Forelimb muscle (tissue), 1 donor: ENCODE data around the gene ZBED4. TPM values are rescaled to one million over a fixed set of nuclear protein-coding genes. Genes with fewer than 3 reads are reported as not detected.

Experiments
- DNase-seq: peaks from one replicate; pipeline ENCODE4 v3.0.0-alpha.2; 2013; ENCODE audit warnings: low read depth
- polyA plus RNA-seq: library from polyadenylated mRNA; unstranded; fragments of 120-200 nt; gene quantifications from one replicate; pipeline ENCODE4 v1.2.1, GENCODE V29; 2013; ENCODE audit not compliant: insufficient read length

The ZBED4 gene
- polyA plus RNA-seq, 1 donor, result 12.0 TPM

DNA sequence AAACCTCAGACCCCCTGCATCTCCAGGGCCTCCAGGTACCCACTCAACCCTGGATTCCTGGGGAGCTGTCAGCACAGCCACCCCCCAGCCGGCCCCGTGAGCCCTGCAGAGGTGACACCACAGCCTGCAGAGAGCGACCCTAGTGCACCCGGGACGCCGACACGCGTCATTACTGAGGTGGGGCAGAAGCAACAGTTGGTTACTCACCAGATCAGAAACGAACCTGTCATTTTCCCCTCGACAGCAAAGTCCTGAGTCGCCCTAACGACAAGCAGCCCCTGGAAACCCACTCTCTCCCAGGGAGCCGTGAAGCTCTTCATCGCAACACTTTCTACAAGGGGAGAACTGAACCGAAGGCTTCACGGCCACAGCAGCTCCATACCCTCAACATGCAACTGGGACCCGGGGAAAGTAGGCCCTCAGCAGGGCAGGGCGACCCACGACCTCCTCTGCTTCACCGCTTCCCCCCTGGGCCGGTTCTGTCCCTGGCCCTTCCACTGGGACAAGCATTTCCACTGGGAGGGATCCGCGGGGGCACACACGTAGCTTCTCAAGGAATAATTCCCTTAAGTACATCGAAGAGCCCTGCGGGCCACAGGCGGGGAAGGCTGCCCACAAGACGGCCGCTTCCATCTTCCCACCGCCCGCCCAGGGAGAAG lies 27.6 kb upstream of the ZBED4 start:
- DNase-seq, result no peak

DNA sequence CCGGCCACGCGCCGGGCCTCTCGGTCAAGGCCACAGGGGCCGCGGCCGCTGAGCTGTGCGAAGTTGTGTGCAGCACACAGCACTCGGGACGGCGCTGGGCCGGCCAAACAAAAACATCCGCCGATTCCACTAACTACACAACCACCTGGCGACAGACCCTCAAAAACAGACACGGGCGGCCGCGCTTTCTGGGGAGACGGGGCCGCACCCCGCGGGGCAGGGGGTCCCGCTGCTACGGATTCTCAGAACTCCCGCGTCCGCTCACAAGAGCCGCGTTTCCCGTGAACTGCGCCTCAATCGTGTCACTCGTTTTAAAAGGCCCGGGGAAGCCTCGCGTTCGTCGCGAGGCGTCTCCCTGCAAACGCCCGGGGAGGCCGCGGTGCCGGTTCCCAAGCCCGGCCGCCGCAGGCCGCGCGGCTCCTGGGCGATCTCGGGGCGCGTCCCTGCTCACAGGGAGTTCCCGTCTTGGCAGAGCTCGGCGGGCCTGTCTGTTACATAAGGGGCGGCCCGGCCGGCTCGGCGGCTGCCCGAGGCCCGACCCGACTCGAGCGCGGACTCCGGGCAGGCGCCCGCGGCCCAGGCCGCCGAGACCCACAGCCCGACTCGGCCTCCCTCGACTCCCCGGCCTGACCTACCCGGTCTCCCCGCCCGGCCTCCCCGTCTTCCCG lies 26.9 kb upstream of the ZBED4 start:
- no peak for DNase-seq

DNA sequence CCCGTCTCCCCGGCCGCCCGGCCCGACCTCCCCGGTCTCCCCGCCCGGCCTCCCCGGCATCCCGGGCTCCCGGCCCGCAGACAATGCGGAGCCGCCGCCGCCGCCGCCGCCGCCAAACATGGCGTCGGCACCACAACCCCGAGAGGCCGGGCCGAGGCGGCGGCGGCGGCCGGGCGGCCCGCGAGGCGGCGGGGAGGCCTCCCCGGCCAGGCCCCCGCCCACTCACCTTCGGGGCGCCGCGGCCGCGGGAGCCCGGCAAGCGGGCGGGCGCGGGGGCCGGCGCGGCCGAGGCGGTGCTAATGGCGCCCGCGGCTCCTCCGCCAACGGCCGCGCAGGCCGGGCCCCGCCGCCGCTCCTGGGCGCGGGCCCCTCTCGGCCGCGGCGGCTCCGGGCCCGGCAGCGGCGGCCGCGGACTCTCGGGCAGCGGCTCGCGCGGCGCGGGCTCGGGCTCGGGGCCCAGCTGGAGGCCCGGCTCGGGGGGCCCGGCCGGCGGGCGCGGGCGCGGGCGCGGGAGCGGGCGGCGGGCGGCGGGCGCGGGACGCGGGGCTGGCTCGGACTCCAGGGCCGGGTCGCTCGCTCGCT lies 26.3 kb upstream of the ZBED4 start:
- no peak for DNase-seq

DNA sequence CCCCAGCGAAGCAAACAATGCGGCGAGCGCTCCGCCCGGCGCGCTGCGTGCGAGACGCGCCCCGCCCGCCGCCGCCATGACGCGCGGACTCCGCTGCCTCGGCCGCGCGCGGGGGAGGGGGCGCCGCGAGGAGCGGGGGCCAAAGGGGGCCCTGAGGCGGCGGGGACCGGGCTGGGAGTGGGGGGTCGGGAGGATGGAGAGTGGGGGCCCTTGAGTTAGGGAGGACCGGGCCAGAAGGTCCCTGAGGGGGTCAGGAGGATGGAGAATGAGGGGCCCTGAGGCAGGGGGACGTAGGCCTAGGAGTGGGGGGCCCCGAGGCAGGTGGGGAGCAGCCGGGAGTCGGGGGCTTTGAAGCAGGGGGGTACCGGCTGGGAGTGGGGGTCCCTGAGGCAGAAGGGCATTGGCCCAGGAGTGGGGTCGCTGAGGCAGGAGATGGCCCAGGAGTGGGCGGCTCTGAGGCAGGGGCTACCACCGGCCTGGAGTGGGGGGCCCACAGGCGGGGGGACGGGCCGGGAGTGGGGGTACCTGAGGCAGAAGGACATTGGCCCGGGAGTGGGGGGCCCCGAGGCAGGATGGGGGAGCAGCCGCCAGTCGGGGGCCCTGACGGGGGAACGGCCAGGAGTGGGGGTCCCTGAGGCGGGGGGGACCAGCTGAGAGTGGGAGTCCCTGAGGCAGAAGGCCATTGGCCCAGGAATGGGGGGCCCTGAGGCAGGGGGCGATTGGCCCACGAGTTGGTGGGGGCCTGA lies 25.6 kb upstream of the ZBED4 start, which contains the start of gene BRD1:
Gene BRD1 (minus strand): TSS at position 21 of the 746 bp plus-strand sequence. CDS start 3,556 bp downstream, outside the sequence.
- DNase-seq, result peak; percentile 32

DNA sequence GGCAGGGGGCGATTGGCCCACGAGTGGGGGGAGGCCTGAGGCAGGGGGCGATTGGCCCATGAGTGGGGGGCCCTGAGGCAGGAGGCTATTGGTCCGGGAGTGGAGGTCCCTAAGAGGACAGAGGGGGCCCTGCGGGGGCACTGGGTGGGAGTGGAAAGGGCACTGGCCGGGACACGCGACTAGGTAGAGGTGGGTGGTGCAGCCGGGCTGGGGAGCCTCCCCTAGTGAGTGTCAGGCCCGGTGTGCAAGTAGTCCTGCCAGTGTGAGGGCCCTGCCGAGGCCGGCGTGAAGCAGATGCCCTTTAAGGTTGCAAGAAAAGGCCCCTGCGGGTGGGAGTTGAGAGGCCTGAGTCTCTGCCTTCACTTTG lies 25.1 kb upstream of the ZBED4 start:
- no peak for DNase-seq

DNA sequence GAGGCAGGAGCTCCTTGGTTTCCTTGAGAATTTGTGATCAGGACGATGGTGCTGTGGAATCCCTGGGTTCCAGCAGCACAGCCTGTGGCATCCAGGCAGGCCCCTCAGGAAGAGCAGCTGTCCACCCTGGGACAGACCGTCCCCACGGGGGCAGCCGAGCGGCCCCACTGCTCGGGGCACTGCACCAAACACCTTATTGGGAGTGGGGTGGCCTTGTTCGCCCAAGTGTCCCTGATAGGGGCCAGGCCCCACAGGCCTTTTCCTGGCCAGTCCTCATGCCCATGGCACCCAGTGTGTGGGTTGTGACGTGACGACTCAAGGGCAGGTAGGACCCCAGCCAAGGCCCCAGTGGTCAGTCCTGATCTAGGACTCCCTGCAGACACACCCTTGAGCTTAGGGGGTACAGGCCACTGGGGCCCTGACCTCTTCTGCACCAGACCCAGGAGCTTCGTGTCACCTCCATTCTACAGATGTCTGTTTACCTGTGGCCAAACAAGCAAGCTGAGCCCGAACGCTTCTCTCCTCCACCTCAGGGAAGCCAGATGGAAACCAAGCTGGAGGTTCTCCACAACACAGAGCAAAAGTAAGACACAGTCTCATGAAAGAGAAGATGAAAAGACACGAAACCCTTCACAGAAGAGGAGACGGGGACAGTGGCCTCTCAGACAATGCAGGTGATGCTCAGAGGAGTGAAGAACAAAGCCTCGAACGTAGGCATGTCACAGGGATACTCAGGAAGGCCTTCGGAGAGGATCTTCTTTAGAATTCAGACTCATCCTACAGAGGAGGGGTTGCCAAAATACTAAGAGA lies 24.4 kb upstream of the ZBED4 start:
- no peak for DNase-seq

DNA sequence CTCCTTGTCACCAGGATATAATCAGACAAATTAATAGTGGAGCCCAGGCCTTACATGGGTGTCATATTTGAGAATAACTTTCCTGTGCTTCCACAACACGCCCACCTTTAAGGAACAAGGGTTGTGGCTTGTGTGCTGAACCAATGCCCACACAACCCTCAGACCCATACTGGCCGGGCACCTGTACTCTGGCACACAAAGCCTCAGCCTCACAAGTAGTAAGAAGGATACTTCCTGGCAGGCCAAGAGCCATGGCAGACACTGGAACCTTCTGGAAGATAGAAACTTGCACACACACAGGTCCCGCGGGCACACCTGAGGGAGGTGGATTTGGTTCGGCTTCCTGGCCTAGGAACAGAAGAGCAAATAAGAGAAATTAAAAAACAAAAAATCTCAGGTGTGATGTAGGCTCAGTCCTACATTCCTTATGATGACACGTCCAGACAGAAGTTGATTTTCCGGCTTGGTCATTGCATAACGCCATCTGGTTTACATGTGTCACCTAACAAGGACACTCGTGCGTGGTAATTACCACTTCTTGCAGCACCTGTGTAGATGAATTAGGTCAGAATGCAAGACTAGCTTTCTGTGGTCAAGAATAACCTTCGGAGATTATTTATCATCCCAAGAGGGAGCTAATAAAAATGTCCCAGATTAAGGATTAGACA lies 20.2 kb upstream of the ZBED4 start:
- no peak for DNase-seq

DNA sequence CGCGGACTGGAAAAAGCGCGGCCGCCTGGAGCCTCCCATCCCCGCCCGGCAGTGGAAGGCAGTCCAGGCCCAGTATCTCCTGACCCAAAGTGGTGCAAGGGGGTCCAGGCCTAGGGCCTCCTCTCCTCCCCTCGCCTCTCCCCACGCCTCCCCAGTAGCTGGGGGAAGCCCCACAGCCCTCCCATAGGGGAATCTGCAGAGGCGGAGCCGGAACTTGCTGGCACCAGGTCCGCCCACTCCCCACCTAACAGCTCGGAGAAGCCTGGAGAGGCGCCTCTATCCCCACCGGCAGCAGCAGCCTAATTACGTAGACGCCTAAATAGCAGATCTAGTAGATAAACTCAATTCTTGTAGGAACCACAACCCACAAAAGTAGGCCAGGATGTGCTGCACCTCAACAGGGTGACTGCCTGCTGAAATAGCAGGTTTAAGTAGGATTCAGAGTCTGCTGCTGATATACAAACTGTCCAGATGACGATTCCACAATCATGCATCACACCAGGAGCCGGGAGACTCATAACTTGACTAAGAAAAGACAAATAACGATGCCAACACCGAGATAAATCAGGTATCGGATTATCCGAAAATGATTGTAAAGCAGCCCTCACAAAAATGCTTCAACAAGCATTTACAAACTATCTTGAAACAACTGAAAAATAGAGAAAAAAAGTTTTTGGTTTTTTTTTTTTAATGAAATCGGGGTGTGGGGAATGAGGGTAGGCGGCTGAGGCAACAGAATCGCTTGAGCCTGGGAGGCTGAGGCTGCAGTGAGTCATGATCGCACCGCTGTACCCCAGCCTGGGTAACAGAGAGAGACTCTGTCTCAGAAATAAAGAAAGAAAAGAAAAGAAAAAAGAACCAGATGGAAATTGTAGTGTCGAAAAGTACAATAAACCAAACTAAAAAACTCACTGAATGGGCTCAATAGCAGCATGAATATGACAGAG lies 14.6 kb upstream of the ZBED4 start:
- no peak for DNase-seq

DNA sequence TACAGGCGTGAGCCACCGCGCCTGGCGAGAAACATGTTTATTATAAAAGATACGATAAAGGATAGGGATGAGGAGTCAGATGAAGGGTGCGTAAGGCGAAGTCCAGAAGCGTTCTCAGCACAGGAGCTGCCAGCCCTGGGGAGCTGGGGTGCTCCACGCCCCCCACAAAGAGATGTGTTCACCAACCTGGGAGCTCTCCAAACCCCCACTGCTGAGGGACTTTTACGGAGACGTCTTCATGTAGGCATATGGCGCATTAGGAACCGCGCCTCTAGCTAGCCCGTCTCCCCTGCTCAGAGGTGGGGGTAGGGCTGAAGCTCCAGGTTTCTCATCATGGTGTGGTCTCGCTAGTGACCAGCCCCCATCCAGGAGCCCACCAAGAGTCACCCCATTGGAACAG lies 8.4 kb upstream of the ZBED4 start:
- no peak for DNase-seq

DNA sequence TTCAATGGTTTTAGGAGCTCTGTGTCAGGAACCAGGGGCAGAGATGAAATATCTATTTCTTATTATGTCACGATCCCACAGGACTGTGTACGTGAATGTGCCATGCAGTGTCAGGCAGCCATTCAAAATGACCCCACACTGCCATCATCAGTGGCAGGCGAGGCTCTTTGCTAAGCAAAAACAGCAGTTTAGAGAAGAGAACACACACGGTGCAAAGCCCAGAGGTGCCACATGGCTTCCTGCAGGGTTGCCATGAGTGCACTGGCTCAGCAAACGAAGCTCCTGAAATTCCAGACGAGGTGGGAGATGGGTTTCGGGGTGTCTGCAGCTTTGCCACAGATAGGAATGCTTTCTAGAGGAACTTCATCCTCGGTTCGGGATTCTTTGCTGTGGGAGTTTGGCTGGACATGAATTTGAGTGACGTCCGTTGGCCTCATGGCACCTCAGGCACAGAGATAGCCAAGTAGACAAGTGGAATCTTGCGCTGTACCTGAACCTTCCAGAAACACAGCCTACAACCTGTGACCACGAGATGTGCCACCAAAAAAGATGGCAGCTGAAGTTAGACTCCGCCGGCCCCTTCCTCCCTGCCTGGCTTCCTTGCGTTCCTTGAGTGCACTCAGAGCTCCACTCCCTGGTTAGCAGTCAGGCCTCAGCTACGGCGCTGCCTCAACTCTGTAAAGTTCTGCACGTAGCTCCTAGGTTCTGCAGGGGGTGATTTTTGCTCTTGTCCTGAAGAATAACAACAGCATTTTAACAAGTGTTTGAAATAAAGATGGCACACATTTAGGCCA lies 7.8 kb upstream of the ZBED4 start:
- DNase-seq, result no peak

DNA sequence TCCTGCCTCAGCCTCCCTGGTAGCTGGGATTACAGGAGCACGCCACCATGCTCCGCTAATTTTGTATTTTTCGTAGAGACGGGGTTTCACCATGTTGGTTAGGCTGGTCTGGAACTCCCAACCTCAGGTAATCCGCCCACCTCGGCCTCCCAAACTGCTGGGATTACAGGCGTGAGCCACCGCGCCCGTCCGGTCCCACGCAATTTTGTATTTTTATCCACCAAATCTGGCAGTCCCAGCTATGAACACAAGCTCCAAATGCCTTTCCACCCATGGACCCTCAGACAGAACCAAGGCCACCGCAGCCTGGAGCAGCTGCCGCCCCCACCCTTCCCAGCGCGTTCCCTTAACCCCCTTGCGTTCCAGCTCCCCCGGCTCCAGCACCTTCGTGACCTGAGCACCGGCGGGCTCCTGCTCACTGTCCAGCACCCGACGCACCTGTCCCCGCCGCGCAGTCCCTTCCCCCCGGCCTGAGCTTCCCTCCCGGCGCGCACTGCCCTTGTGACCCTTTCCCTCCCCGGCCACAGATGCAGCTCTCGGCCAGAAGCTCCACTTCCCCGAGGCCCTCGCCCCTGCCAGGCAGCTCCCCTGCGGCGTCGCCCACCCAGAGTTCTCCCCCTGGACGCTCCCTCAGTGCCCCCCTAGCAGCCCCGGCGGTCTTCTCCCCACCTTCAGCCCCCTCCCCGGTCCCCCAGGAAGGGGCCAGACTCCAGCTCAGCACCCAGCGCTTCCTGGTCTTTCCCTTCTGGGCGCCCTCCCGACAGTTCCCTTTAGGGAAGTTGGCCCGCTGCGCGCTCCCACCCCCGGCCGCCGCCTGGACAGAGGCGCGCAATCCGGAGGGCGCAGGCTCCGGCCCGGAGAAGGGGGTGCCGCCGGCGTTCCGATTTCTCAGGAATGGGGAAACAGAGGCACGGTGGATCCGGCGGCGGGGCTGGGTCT lies 5.6 kb upstream of the ZBED4 start:
- DNase-seq, result no peak

DNA sequence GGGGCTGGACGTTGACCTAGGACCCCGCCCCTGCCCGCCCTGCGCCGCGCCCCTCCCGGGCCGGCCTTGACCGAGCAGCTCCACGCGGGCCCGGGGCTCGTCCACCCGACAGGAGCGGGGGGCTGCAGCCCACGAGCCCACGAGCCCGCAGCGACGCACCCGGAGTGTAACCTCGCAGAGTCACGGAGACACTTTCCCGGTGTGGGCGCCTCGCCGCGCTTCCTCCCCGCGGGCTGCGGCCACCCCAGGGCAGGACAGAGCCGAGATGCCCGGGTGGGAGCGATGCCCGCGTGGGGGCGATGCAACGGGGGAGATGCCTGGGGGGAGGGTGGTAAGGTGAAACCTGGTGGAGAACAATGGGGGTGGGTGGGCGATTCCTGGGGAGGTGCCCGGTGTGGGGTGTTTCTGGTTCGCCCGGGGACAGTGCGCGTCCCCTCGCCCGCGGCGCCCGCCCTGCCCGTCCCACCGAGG lies 4.9 kb upstream of the ZBED4 start:
- no peak for DNase-seq

DNA sequence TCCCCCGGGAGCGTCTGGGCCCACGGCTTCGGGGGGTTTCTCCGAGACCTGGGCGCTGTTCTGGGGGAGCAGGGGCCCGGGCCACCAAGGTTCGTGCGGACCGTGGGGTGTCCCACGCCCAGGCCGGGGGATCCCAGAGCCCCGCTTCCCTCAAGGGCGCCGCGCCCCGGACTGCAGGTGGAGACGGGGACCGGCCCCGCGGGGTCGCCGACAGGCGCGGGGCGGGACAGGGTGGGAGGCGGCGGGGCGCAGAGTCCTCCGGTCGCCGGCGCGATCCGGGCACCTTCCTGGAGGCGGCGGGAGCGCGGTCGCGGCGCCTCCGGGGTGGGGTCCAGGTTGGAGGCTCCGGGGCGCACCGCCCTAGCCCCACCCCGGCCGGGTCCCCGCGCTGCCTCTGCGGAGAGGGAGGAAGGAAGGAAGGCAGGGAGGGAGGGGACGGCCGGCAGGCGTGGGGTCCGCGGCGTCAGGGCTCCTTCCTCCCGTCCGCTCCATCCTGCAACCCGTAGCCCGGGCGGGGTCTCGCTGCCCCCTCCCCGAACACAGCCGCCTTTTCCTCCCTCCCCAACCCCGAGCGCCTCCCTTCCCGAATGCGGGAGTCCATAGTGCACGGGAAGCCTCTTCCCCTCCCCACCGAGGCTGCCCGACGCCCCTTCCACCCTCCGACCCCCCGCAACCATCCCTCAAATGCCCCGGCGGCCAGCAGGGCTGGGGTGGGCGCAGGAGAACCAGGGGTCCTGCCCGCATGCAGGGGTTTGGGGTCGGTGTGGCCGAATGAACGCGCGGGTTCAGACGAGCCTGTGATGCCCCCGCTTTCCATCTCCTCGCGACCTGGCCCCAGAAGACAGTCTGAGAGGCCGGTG lies 4.3 kb upstream of the ZBED4 start:
- no peak for DNase-seq

DNA sequence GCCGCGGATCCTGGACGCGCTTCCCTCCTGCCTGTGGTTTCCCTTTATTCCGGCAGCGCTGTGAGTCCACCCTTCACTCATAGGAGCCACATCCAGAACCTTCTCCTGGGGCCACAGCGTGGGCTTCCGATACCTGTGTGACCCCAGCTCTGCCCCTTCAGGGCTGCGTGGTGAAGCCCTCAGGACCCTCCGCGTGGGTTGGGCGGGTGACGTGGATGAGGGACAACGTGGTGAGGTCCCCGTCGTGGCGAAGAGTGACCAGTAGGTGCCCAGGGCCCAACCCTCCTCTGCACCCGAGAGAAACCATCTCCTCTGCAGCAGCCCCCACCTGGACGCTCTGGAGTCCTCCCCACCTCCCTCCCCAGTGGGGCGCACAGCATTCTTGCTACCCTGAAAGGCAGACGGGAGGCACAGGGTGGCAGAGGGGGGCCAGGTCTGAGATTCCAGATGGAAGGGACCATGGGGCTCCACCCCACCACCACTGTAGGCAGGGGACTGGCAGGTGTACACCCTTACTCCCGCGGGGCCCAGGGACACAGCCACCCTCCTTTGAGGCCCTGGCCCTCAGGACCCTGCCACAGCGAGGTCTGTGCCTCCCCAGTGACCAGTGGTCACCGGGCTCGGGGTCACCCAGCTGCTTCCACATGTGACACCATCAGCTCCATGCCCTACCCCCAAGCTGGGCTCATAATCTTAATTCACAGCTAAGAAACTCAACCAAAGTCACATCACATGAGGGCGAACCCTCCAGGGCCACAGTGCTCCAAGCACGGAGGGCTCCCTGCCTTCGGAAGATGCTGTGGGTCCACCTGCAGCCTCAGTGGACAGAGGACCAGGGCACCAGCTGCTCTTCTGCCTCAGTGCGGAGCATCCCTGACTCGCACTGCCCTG lies 3.4 kb upstream of the ZBED4 start:
- DNase-seq, result no peak

DNA sequence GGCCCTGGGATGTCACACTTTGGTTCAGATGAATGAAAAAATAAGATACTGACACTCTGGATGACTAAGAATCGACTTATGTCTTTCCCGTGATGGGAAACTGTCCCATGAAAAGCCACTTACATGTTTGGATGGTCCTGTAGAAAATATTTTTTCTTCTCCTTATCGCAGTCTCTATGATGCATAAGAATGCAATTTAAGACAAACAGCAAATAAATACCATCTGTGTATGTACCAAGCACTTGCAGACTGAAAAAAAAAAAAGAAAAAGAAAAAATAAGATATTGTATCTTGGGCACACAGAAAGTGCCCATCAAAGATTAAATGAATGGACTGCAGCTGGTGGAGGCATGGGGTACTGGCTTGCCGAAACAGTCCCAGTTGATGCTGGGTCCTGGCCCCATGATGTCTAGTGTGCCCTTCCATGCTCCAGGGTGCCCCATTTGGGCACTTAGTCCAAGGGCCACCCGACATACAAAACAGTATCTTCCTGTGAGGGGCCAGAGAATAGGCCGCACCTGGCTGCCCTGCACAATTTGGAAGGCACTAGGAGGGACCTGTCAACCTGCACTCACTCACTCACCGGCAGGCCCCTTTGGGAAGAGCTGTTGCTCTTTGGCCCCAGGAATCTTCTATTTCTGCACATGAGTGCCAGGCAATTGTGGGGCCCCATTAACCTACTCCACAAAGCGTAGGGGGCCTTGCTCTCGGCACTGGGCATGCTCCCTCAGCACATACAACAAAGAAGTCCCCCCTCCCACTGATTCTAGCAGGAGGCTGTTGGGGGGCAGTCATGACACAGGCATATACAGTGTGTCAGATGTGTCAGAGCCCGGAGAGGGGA lies 2.5 kb upstream of the ZBED4 start:
- no peak for DNase-seq
